ENCODE results near the gene LEP. TPM values are rescaled to one million over a fixed set of nuclear protein-coding genes. Genes with fewer than 3 reads are reported as not detected.

Gene LEP
- total and polyA plus RNA-seq, 9 of the 15 experiments (the other 6 are each of a cell fraction or from before 2014, with no cell fraction given) = not detected

GRCh38 chr7:128210036-128210347 lies 31.1 kb upstream of the LEP start (continued):
- TF ChIP-seq ZNF511 (CRISPR knock-in tag; IDR thresholded peaks at IDR 0.05) = no peak
- TF ChIP-seq CAMTA2 (CRISPR knock-in tag; conservative IDR thresholded peaks at IDR 0.05) = no peak
- TF ChIP-seq ZNF740 (CRISPR knock-in tag; IDR thresholded peaks at IDR 0.05) = no peak
- no peak for TF ChIP-seq ZNF740 (tag; IDR thresholded peaks at IDR 0.05)
- TF ChIP-seq DIDO1 (tag; IDR thresholded peaks at IDR 0.05; ENCODE audit: low read depth) = no peak
- TF ChIP-seq EP400 (IDR thresholded peaks at IDR 0.05) = no peak
- TF ChIP-seq ZC3H8 (IDR thresholded peaks at IDR 0.05) = 0 out of 2 replicates have a peak, but pooled peaks have one; percentile 58
- TF ChIP-seq MLLT1 (IDR thresholded peaks at IDR 0.05) = 0 out of 4 replicates have a peak, but pooled peaks of 1 of the 2 experiments have one; percentile 4
- no peak for TF ChIP-seq FOXM1 (IDR thresholded peaks at IDR 0.05; ENCODE audit: low read depth)
- 0 out of 2 replicates have a peak, but pooled peaks have one; percentile 33 for TF ChIP-seq FOXM1 (CRISPR knock-in tag; IDR thresholded peaks at IDR 0.05; ENCODE audit: low read depth)
- no peak for TF ChIP-seq HMGXB4 (CRISPR knock-in tag; IDR thresholded peaks at IDR 0.05)
- TF ChIP-seq ZNF3 (CRISPR knock-in tag; IDR thresholded peaks at IDR 0.05) = no peak
- 0 out of 2 replicates have a peak, but pooled peaks have one; percentile 18 for TF ChIP-seq LCOR (CRISPR knock-in tag; IDR thresholded peaks at IDR 0.05)
- TF ChIP-seq ZNF436 (CRISPR knock-in tag; IDR thresholded peaks at IDR 0.05) = no peak
- no peak for TF ChIP-seq ZZZ3 (IDR thresholded peaks at IDR 0.05)
- no peak for TF ChIP-seq ETV5 (CRISPR knock-in tag; IDR thresholded peaks at IDR 0.05; ENCODE audit: low read depth)
- TF ChIP-seq RNF2 (IDR thresholded peaks at IDR 0.05) = no peak
- TF ChIP-seq ZNF518B (CRISPR knock-in tag; IDR thresholded peaks at IDR 0.05) = no peak
- peak; percentile 7; the same call in 1 of the 2 replicates for TF ChIP-seq HLTF (IDR thresholded peaks at IDR 0.05)
